ENCODE results near the gene MLN.

MLN gene

GRCh38 chr6:33841070-33841469 is 37.3 kb upstream of the MLN start:
- no peak for DNase-seq (ENCODE audit: low read depth)
- no peak overlapping the region for H3K4me3 ChIP-seq (ENCODE audit: low read depth, low read length)
- no peak for TF ChIP-seq CTCF (conservative IDR thresholded peaks at IDR 0.05; ENCODE audit: low read depth, low read length)

DNA sequence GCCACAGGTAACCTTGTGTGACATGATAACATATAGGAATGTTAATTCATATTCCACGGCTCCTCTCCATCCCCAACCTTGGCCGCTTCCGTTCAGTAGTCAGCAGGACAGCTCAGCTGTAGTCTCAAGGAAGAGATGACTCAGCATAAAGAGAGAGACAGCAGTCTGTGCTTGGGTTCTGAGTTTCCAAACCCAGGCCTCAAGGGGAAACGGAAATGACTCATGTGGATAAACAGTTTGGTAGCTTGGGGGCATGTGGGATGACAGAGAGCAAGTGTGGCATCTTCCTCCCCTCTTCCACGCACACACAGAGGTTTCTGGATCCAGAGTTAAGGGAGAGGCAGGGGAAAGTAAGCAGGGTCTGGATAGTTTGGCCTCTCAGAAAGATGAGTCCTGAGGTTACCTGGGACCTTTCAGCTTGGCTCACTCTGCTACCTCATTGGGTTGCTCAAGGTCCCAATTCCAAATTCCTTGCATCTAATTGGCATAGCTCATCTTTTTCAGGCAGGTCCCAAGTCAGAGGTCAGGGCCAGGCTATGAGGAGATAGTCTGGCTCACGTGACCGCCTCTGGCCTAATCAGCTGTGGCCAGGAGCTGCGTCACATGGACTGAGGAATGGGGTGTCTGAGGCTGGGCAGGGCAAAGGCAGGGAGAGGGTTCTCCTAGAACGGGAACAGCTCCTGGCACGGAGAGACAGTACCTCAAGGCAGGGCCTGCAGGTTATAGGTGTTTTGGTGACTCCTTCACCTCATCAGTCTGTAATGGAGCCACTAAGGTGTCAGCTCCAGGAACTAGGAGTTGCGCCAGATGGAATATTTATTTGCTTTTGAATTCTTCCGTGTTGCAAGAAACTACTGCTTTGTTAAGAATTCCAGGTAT is 36.5 kb upstream of the MLN start:
- no peak for TF ChIP-seq CTCF (conservative IDR thresholded peaks at IDR 0.05; ENCODE audit: low read depth, low read length)
- H3K4me3 ChIP-seq (ENCODE audit: low read depth, low read length): no peak overlapping the region
- DNase-seq (ENCODE audit: low read depth): peak; percentile 96

DNA sequence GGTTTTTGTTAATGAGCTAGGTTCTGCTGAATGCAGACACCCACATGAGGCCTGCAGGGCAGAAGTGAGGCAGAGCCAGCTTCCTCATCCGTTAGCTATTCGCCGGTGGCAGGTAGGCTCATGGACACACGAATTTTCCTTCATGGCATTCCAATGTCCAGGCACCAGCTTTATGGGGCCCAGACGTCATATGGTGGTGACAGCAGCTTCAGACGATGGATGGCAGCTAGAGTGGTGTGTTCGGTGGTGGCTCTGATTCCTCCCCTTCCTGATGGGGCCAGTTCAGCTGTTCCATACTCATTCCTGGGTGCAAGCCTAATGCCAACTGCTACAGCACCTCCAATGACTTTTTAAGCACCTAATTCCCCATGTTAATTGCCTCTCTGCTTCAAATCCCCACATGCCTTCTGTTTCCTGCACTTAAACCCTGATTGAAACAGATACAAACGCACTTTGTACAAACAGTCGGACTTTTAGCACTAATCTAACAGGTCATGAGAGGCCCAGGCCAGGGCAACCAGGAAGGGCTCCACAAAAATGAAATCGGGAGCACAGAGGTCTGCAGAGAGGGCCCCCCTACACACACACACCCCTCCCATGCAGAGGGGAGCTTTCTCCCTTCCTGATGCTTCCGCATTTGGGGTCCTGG is 35.7 kb upstream of the MLN start:
- no peak for DNase-seq (ENCODE audit: low read depth)
- TF ChIP-seq CTCF (conservative IDR thresholded peaks at IDR 0.05; ENCODE audit: low read depth, low read length): no peak
- H3K4me3 ChIP-seq (ENCODE audit: low read depth, low read length): no peak overlapping the region

GRCh38 chr6:33838983-33839382 is 35.2 kb upstream of the MLN start:
- no peak overlapping the region for H3K4me3 ChIP-seq (ENCODE audit: low read depth, low read length)
- no peak for TF ChIP-seq CTCF (conservative IDR thresholded peaks at IDR 0.05; ENCODE audit: low read depth, low read length)
- no peak for DNase-seq (ENCODE audit: low read depth)

GRCh38 chr6:33837971-33838665 is 34.3 kb upstream of the MLN start:
- no peak for TF ChIP-seq CTCF (conservative IDR thresholded peaks at IDR 0.05; ENCODE audit: low read depth, low read length)
- no peak overlapping the region for H3K4me3 ChIP-seq (ENCODE audit: low read depth, low read length)
- peak; percentile 11 for DNase-seq (ENCODE audit: low read depth)

DNA sequence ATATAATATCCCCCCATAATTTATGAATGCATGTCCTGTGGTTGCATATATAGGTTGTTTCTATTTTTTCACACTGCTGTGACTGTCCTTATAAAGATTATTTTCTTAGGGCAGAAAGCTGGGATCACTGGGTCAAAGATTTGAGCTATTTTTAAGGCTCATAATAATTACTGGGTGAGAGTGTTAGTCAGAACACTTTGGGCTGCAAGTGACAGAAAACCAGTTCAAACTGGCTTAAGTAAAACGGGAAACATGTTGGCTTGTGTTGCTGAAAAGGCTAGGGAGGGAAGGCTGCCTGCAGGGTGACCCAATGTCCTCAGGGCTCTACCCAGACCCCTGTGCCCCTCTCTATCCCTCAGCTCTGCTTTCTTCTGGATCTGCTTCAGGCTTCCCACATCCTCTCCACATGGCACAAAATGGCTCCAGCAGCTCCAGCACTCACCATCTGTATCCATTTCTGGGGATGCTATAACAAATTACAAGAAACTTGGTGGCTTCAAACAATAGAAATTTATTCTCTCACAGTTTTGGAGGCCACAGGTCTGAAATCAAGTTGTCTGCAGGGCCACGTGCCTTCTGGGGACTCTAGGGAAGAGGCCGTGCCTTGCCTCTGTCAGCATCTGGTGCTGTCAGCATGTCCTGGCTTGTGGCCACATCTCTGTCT is 33.1 kb upstream of the MLN start:
- TF ChIP-seq CTCF (conservative IDR thresholded peaks at IDR 0.05; ENCODE audit: low read depth, low read length): no peak
- DNase-seq (ENCODE audit: low read depth): no peak
- H3K4me3 ChIP-seq (ENCODE audit: low read depth, low read length): no peak overlapping the region

All from choroid plexus epithelial cell (primary cell).